Caco-2 (cell line): Measurements from ENCODE around the gene B3GAT3. TPM values are rescaled to one million over a fixed set of nuclear protein-coding genes. Genes with fewer than 3 reads are reported as not detected.
A peak's percentile ranks its signal among the peaks of the same experiment; 100 is the strongest.

Experiments used
- Bru-seq: library from RNA; stranded (reverse); fragments of 400-500 nt; gene quantifications from one replicate; lab custom pipeline; 2021; lab: Mats Ljungman, UMichigan
- BruChase-seq, 2 experiments: library from RNA; stranded (reverse); fragments of 400-500 nt; gene quantifications; one replicate each; lab custom pipeline; 2021; lab: Mats Ljungman, UMichigan
- BruUV-seq: library from RNA; stranded (reverse); fragments of 400-500 nt; replicated peaks from 2 replicates; lab custom pipeline; 2021; lab: Mats Ljungman, UMichigan
- CTCF ChIA-PET: fragments of 300-600 bp; sonication (Branson Sonifier 250); formaldehyde crosslinking; loops from one replicate; lab custom pipeline; 2022; ENCODE audit warnings: antibody characterized with exemption; lab: Charles Lee
- POLR2A ChIA-PET: fragments of 300-600 bp; sonication (Branson Sonifier 250); formaldehyde crosslinking; loops from one replicate; lab custom pipeline; 2022; ENCODE audit warnings: antibody characterized with exemption; lab: Charles Lee
- DNase-seq, 2 experiments: peaks; one replicate each; pipeline versions ENCODE4 v3.0.0 to v3.0.0-alpha.2; 2020 to 2022
- H3K27me3 ChIP-seq: replicated peaks from 2 replicates; pipeline ENCODE4 v1.6.0; 2011; ENCODE audit warnings: low read length; ENCODE audit not compliant: control insufficient read depth, insufficient read depth
- H3K36me3 ChIP-seq: 2 replicates; pipeline ENCODE4 v1.5.1; 2011; ENCODE audit warnings: low read length; ENCODE audit not compliant: control insufficient read depth, insufficient read depth
- H3K4me1 ChIP-seq: fragments of 250-450 bp; sonication (Bioruptor Pico); 2 replicates; pipeline ENCODE4 v1.5.1; 2020; ENCODE audit warnings: mild to moderate bottlenecking
- H3K4me3 ChIP-seq: 2 replicates; pipeline ENCODE4 v1.5.1; 2011; ENCODE audit warnings: low read depth, mild to moderate bottlenecking, control low read depth, low read length
- H3K9me3 ChIP-seq: fragments of 250-450 bp; sonication (Bioruptor Pico); 2 replicates; pipeline ENCODE4 v1.5.1; 2020; ENCODE audit warnings: mild to moderate bottlenecking, moderate library complexity
- H3K27ac Mint-ChIP-seq: one replicate; pipeline ENCODE4 v1.8.0; 2022; ENCODE audit warnings: mixed read lengths; ENCODE audit not compliant: unreplicated experiment
- H3K27me3 Mint-ChIP-seq: one replicate; pipeline ENCODE4 v1.8.0; 2022; ENCODE audit warnings: mixed read lengths; ENCODE audit not compliant: insufficient read depth, unreplicated experiment
- H3K36me3 Mint-ChIP-seq: one replicate; pipeline ENCODE4 v1.8.0; 2022; ENCODE audit warnings: mild to moderate bottlenecking, mixed read lengths; ENCODE audit not compliant: insufficient read depth, unreplicated experiment
- H3K4me1 Mint-ChIP-seq: one replicate; pipeline ENCODE4 v1.8.0; 2022; ENCODE audit warnings: low read depth, mixed read lengths; ENCODE audit not compliant: unreplicated experiment
- H3K4me3 Mint-ChIP-seq: one replicate; pipeline ENCODE4 v1.8.0; 2022; ENCODE audit warnings: mild to moderate bottlenecking, moderate library complexity, mixed read lengths; ENCODE audit not compliant: unreplicated experiment
- H3K9me3 Mint-ChIP-seq: one replicate; pipeline ENCODE4 v1.8.0; 2022; ENCODE audit warnings: mixed read lengths; ENCODE audit not compliant: unreplicated experiment
- intact Hi-C: fragments of 100-400 bp; cut with micrococcal nuclease; formaldehyde crosslinking; loops from one replicate; pipeline ENCODE4 v1.10.0; 2022; ENCODE audit not compliant: unreplicated experiment
- long read RNA-seq: library from polyadenylated mRNA; stranded (forward); transcript quantifications from one replicate; pipeline ENCODE4 v2.0.0, GENCODE V29; 2022
- total RNA-seq: library from RNA; stranded (reverse); gene quantifications from 2 replicates; pipeline ENCODE4 v1.2.3, GENCODE V29; 2022
- TF ChIP-seq, protein P1 (sequence below), 2 experiments: fragments of 200-600 bp in 1 of 2; IDR thresholded peaks; 1 replicate in 1 of 2; 2 replicates in 1 of 2; pipeline versions ENCODE4 v1.5.1 to v1.8.0; 2011 to 2022; ENCODE audit warnings: antibody characterized with exemption in 1 of 2, control low read depth in 1 of 2, inconsistent platforms in 1 of 2, low read depth in 1 of 2, low read length in 1 of 2, mild to moderate bottlenecking in 1 of 2, moderate library complexity in 1 of 2; ENCODE audit not compliant: insufficient read depth in 1 of 2, severe bottlenecking in 1 of 2, unreplicated experiment in 1 of 2

B3GAT3 gene
- total RNA-seq (37.2 and 37.6 TPM in 2 replicates), Bru-seq, nascent RNA (percentile 73 among the genes with signal in this experiment), BruChase-seq, experiment 1, labeled RNA remaining after a 2-hour chase (percentile 72 among the genes with signal in this experiment), BruChase-seq, experiment 2, labeled RNA remaining after a 6-hour chase (percentile 79 among the genes with signal in this experiment)
- long read RNA-seq, transcript B3GAT3-201 (5 exons, 1,641 nt): major isoform, 28 of 40 reads
- long read RNA-seq, partial matches to known transcripts: 6 of 40 reads
- long read RNA-seq, other reads (novel, unspliced or antisense): 5 of 40 reads

DNA sequence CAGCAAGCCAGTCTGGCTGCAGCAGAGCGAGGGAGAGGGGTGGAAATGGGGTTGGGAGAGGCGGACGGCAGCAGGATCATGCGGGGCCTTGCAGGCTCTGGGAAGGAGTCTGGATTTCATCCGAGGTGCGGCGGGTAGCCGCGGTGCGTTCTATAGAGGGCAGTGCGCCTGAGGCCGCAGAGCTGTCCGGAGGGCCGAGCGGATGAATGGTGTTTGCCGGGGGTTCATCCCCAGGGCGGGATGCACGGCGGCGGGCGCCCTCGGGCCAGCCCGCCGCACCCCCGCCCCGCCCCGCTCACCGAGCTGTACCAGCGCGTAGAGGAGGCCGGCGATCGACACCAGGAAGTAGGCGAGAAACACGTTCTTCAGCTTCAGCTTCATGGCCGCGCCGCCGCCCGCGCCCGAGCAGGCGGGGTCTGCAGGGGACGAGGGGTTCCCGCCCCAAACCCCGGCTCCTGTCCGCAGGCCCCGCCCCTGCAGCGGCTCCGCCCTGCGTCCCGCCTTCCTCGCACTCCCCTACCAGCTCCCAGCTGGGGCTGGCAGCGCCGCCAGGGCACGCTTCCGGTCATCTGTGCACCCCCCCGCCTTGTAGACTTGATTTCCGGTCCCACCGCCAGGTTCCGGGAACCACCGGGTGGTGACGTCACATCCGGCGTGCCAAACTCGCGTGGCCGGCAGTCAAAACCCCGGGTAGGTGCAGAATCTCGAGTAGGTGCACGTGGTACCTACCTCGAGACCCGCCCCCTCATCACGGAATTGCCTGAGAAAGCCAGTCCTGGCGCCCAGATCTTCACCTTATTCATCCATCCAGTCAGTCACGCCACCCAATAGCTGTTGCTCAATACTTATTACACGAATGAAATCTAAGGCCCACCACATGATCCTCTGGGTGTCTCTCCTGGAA lies at the start of gene B3GAT3:
Gene B3GAT3 (minus strand): TSS at position 420 of the 904 bp plus-strand sequence. CDS start 39 bp downstream, at position 381.
- ChIA-PET CTCF (interaction anchor here (0.8 to 2.4 kb wide), 9 partner anchors 8 to 197 kb away, joined by 3 to 19 read pairs (median 4); partner anchors contain the start of genes C11orf98, CSKMT, EEF1G and INTS5), POLR2A (interaction anchor here (0.5 to 3.2 kb wide), 22 partner anchors 9 to 235 kb away, joined by 3 to 42 read pairs (median 7); partner anchors contain the start of genes AHNAK, C11orf98, CSKMT and EEF1G)
- peak; percentile 100 for DNase-seq
- Histone ChIP-seq H3K4me1 (peaks cover 13% of the 10 kb centered on the region), H3K27me3 (no peaks in the 10 kb centered on the region), H3K36me3 (peaks cover 9% of the 10 kb centered on the region), H3K4me3 (peak within 1 kb of the TSS; percentile 81), H3K9me3 (no peaks in the 10 kb centered on the region)
- no TSS peak for BruUV-seq
- no peaks in the 10 kb centered on the region for H3K27me3 Mint-ChIP-seq
- TF ChIP-seq, protein P1, sequence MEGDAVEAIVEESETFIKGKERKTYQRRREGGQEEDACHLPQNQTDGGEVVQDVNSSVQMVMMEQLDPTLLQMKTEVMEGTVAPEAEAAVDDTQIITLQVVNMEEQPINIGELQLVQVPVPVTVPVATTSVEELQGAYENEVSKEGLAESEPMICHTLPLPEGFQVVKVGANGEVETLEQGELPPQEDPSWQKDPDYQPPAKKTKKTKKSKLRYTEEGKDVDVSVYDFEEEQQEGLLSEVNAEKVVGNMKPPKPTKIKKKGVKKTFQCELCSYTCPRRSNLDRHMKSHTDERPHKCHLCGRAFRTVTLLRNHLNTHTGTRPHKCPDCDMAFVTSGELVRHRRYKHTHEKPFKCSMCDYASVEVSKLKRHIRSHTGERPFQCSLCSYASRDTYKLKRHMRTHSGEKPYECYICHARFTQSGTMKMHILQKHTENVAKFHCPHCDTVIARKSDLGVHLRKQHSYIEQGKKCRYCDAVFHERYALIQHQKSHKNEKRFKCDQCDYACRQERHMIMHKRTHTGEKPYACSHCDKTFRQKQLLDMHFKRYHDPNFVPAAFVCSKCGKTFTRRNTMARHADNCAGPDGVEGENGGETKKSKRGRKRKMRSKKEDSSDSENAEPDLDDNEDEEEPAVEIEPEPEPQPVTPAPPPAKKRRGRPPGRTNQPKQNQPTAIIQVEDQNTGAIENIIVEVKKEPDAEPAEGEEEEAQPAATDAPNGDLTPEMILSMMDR (IDR thresholded peaks at IDR 0.05; ENCODE audit: insufficient read depth in 1 of 2, low read depth in 1 of 2, low read length in 1 of 2, severe bottlenecking in 1 of 2, unreplicated experiment in 1 of 2): no peak
- peak within 1 kb of the TSS; percentile 81 for H3K27ac Mint-ChIP-seq
- peak within 1 kb of the TSS; percentile 91 for H3K4me3 Mint-ChIP-seq
- intact Hi-C loops: loop anchor here (1.0 to 2.0 kb wide), 4 partner anchors 10 to 43 kb away; partner anchors contain the start of genes C11orf98, CSKMT, EML3 and GANAB
- H3K4me1 Mint-ChIP-seq: peaks cover 7% of the 10 kb centered on the region
- peaks cover 52% of the 10 kb centered on the region for H3K36me3 Mint-ChIP-seq
- no peaks in the 10 kb centered on the region for H3K9me3 Mint-ChIP-seq

DNA sequence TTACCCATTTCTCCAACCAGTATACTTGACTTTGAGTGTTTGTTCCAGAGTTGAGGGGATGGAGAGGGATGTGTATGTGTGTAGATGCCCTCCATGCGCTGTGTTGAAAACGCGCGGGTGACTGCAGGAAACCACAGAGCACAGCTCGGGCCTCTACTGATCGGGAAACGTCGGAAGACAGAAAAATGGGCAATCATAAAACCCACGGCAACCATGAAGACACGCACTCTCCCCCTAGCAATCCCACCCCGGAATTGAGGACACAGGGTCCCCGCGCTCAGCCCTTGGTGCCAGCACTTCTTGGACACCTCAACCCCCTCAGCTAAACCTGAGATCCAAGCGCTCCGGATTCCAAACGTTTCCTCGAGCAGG lies 49.4 kb upstream of the B3GAT3 start:
- TF ChIP-seq, protein P1 (IDR thresholded peaks at IDR 0.05; ENCODE audit: insufficient read depth in 1 of 2, low read depth in 1 of 2, low read length in 1 of 2, severe bottlenecking in 1 of 2, unreplicated experiment in 1 of 2): no peak
- Histone ChIP-seq H3K27me3 (no peaks in the 10 kb centered on the region), H3K4me3 (peak overlapping the region; percentile 90), H3K36me3 (peaks cover 7% of the 10 kb centered on the region), H3K9me3 (no peaks in the 10 kb centered on the region), H3K4me1 (peaks cover 32% of the 10 kb centered on the region)
- Mint-ChIP-seq H3K4me3 (peak overlapping the region; percentile 98), H3K9me3 (no peaks in the 10 kb centered on the region), H3K36me3 (peaks cover 80% of the 10 kb centered on the region), H3K27me3 (no peaks in the 10 kb centered on the region), H3K4me1 (peaks cover 14% of the 10 kb centered on the region), H3K27ac (peak overlapping the region; percentile 99)
- intact Hi-C loops: loop anchor here (1.0 to 10.0 kb wide), 2 partner anchors 8 to 276 kb away; partner anchors contain the start of gene UBXN1
- CTCF ChIA-PET: interaction anchor here (0.6 to 1.3 kb wide), 8 partner anchors 16 to 346 kb away, joined by 3 to 10 read pairs (median 4); partner anchors contain the start of genes B3GAT3, LRRN4CL and TUT1
- BruUV-seq: no TSS peak
- no peak for DNase-seq
- POLR2A ChIA-PET: interaction anchor here (0.6 to 2.3 kb wide), 17 partner anchors 10 to 179 kb away, joined by 3 to 23 read pairs (median 6); partner anchors contain the start of genes B3GAT3, EEF1G, GANAB and HNRNPUL2
